Measurements from ENCODE around the gene EID2B. TPM values are rescaled to one million over a fixed set of nuclear protein-coding genes. Genes with fewer than 3 reads are reported as not detected.

The EID2B gene
- total and polyA plus RNA-seq, 9 of the 15 experiments (the other 6 are each of a cell fraction or from before 2014, with no cell fraction given): 2.8 to 8.8 (median 4.8) TPM

DNA sequence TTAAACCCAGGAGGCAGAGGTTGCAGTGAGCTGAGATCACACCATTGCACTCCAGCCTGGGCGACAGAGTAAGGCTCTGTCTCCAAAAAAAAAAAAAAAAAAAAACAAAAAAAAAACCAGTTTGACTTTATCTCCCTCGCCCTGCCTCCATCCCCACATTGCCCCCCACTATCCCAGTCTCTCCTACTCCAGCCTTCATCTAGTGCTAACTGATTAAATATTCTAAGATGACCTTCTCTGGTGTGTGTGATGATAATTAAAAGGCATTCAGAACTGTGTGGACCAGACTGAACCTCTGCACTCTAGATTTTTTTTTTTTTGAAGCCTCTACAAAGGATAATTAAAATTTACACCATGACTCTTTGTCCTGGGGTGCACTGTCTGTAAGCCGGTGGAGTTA is 39.9 kb downstream of the EID2B start:
- Histone ChIP-seq H3K27me3 (ENCODE audit: control insufficient read depth in 2 of 2, insufficient read depth in 2 of 2, low read length in 2 of 2) (no peaks in the 10 kb centered on the region), H3K4me1 (replicated peaks in 1 of 2; ENCODE audit: control insufficient read depth in 2 of 2, insufficient read depth in 2 of 2, low read length in 2 of 2) (peaks cover 0 to 6% of the 10 kb centered on the region in 2 experiments; a peak in 2 of 5 replicates), H3K9ac (ENCODE audit: insufficient read depth in 1 of 2, low read depth in 2 of 2, low read length in 2 of 2) (no peak overlapping the region), H3K27ac (ENCODE audit: extremely low read depth, low read depth, low read length) (no peak overlapping the region), H3K4me2 (ENCODE audit: insufficient read depth, low read length) (no peak overlapping the region), H2AFZ (ENCODE audit: low read depth, low read length) (no peak overlapping the region), H4K20me1 (replicated peaks; ENCODE audit: control insufficient read depth, insufficient read depth, low read length) (no peaks in the 10 kb centered on the region), H3K9me1 (ENCODE audit: control insufficient read depth, insufficient read depth, low read length) (no peaks in the 10 kb centered on the region), H3K79me2 (ENCODE audit: control insufficient read depth, insufficient read depth, low read length) (no peaks in the 10 kb centered on the region), H3K4me3 (no peak overlapping the region), H3K9me3 (replicated peaks; ENCODE audit: control insufficient read depth, insufficient read depth, low read depth, low read length) (no peaks in the 10 kb centered on the region), H3K36me3 (ENCODE audit: control insufficient read depth, insufficient read depth, low read length) (peaks cover 42% of the 10 kb centered on the region; the same call in 2 of the 3 replicates)
- no TSS peak for BruUV-seq (replicated peaks)
- FAIRE-seq (no peak), DNase-seq (ENCODE audit: extremely low read depth in 1 of 4, low spot score in 3 of 4) (no peak), ATAC-seq (no peak; the same call in 2 of the 3 replicates)
- POLR2A ChIA-PET: interaction anchor here (0.6 to 1.2 kb wide), 4 partner anchors 9 to 57 kb away, joined by 3 to 6 read pairs (median 3); partner anchors contain the start of genes RPS16, SELENOV and TIMM50
- intact Hi-C loops (cut with micrococcal nuclease) (no loop called here), in situ Hi-C loops (cut with MboI) (no loop called here)
- 53% methylated on average over 2 of the region's 3 CpGs for WGBS (ENCODE audit: insufficient coverage, low coverage, missing lambda C conversion rate)
- CTCF ChIA-PET (ENCODE audit: low intra/inter-chr PET ratio): no interaction called here
- no peak for TF ChIP-seq ASH1L (IDR thresholded peaks at IDR 0.05; ENCODE audit: borderline replicate concordance, low read depth, partially characterized antibody)
- TF ChIP-seq KAT7 (CRISPR knock-in tag; IDR thresholded peaks at IDR 0.05; ENCODE audit: borderline replicate concordance): no peak
- 0 out of 2 replicates have a peak, but pooled peaks have one; percentile 0 for TF ChIP-seq POLR2A (conservative IDR thresholded peaks at IDR 0.05)
- TF ChIP-seq MAFG (tag; conservative IDR thresholded peaks at IDR 0.05): no peak

DNA sequence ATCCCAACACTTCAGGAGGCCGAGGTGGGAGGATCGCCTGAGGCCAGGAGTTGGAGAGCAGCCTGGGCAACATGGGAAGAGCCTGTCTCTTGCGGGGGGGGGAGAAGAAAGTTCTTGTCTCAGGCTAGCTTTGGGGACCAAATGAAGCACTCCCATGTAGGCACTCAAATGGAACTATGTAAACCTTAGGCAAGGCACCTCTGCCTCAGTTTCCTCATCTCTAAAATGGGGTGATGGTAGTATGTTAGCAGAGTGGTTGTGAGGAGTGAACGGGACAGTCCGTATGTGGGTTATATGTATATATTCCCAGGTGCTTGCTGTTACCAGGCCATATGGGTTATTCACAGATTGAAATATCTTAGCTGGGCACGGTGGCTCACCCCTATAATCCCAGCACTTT is 40.4 kb downstream of the EID2B start:
- Histone ChIP-seq H3K4me3 (no peak overlapping the region), H3K79me2 (ENCODE audit: control insufficient read depth, insufficient read depth, low read length) (no peaks in the 10 kb centered on the region), H3K36me3 (ENCODE audit: control insufficient read depth, insufficient read depth, low read length) (peaks cover 45% of the 10 kb centered on the region; the same call in 2 of the 3 replicates), H3K4me2 (ENCODE audit: insufficient read depth, low read length) (no peak overlapping the region), H3K27me3 (ENCODE audit: control insufficient read depth in 2 of 2, insufficient read depth in 2 of 2, low read length in 2 of 2) (no peaks in the 10 kb centered on the region), H3K9me1 (ENCODE audit: control insufficient read depth, insufficient read depth, low read length) (no peaks in the 10 kb centered on the region), H4K20me1 (replicated peaks; ENCODE audit: control insufficient read depth, insufficient read depth, low read length) (no peaks in the 10 kb centered on the region), H3K27ac (ENCODE audit: extremely low read depth, low read depth, low read length) (no peak overlapping the region), H3K9ac (ENCODE audit: insufficient read depth in 1 of 2, low read depth in 2 of 2, low read length in 2 of 2) (no peak overlapping the region), H3K9me3 (replicated peaks; ENCODE audit: control insufficient read depth, insufficient read depth, low read depth, low read length) (no peaks in the 10 kb centered on the region), H3K4me1 (replicated peaks in 1 of 2; ENCODE audit: control insufficient read depth in 2 of 2, insufficient read depth in 2 of 2, low read length in 2 of 2) (peaks cover 0 to 3% of the 10 kb centered on the region in 2 experiments; a peak in 1 of 5 replicates), H2AFZ (ENCODE audit: low read depth, low read length) (no peak overlapping the region)
- DNase-seq (ENCODE audit: extremely low read depth in 1 of 4, low spot score in 3 of 4): no peak
- FAIRE-seq: no peak
- ChIA-PET CTCF (ENCODE audit: low intra/inter-chr PET ratio) (no interaction called here), POLR2A (interaction anchor here (0.6 to 1.2 kb wide), 4 partner anchors 9 to 57 kb away, joined by 3 to 6 read pairs (median 3); partner anchors contain the start of genes RPS16, SELENOV and TIMM50)
- WGBS (ENCODE audit: insufficient coverage, low coverage, missing lambda C conversion rate): 94% methylated on average over 6 of the region's 6 CpGs
- in situ Hi-C loops (cut with MboI) (no loop called here), intact Hi-C loops (cut with micrococcal nuclease) (no loop called here)
- ATAC-seq: 0 out of 3 replicates have a peak, but pooled peaks have one; percentile 14
- BruUV-seq (replicated peaks): TSS peak; percentile 38
- TF ChIP-seq BCOR (IDR thresholded peaks at IDR 0.05) (peak; percentile 85), ADNP (tag; IDR thresholded peaks at IDR 0.05) (0 out of 2 replicates have a peak, but pooled peaks have one; percentile 31), POLR2A (conservative IDR thresholded peaks at IDR 0.05) (peak; percentile 51; the same call in 1 of the 2 replicates), IFI16 (CRISPR knock-in tag; IDR thresholded peaks at IDR 0.05) (no peak), KDM1A (IDR thresholded peaks at IDR 0.05) (0 out of 4 replicates have a peak, but pooled peaks have one; percentile 7 to 8), RBM25 (IDR thresholded peaks at IDR 0.05; ENCODE audit: low read depth, low read length, severe bottlenecking) (peak; percentile 58)
